CD4-positive, alpha-beta memory T cell (primary cell): ENCODE results near the gene CEP43. TPM values are rescaled to one million over a fixed set of nuclear protein-coding genes. Genes with fewer than 3 reads are reported as not detected.

Experiments used
- CTCF ChIA-PET: fragments of 350-600 bp; sonication (Branson Sonifier 250); formaldehyde crosslinking; loops from one replicate; lab custom pipeline; 2021; ENCODE audit warnings: inconsistent platforms; ENCODE audit not compliant: partially characterized antibody; lab: Charles Lee
- POLR2A ChIA-PET: fragments of 350-600 bp; sonication (Branson Sonifier 250); formaldehyde crosslinking; loops from one replicate; lab custom pipeline; 2021; ENCODE audit not compliant: partially characterized antibody; lab: Charles Lee
- DNase-seq, 5 donors: peaks; one replicate each; pipeline versions ENCODE4 v3.0.0 to v3.0.0-alpha.2; 2020 to 2022; ENCODE audit warnings: mixed read lengths in 1 of 5
- H3K27ac ChIP-seq: one replicate; pipeline ENCODE4 v1.7.0; 2013; ENCODE audit warnings: low read depth, low read length
- H3K27me3 ChIP-seq: 2 replicates; pipeline ENCODE4 v1.7.0; 2013; ENCODE audit warnings: mild to moderate bottlenecking, low read length, moderate library complexity; ENCODE audit not compliant: insufficient read depth
- H3K36me3 ChIP-seq: 2 replicates; pipeline ENCODE4 v1.7.0; 2013; ENCODE audit warnings: mild to moderate bottlenecking, low read length, moderate library complexity; ENCODE audit not compliant: insufficient read depth
- H3K4me1 ChIP-seq: 2 replicates; pipeline ENCODE4 v1.7.0; 2013; ENCODE audit warnings: mild to moderate bottlenecking, low read length, moderate library complexity; ENCODE audit not compliant: insufficient read depth
- H3K4me3 ChIP-seq, 2 donors: one replicate each; pipeline ENCODE4 v1.7.0; 2013; ENCODE audit warnings: low read length in 2 of 2, mild to moderate bottlenecking in 1 of 2
- H3K9me3 ChIP-seq, 2 donors: one replicate each; pipeline ENCODE4 v1.7.0; 2013; ENCODE audit warnings: low read length in 2 of 2, control low read depth in 1 of 2; ENCODE audit not compliant: control insufficient read depth in 1 of 2
- H3K27ac Mint-ChIP-seq, 7 donors: one replicate each; pipeline ENCODE4 v1.8.0; 2020 to 2021; ENCODE audit warnings: mixed read lengths in 7 of 7, mild to moderate bottlenecking in 6 of 7, inconsistent platforms in 3 of 7, moderate library complexity in 3 of 7
- H3K27me3 Mint-ChIP-seq, 2 donors: one replicate each; pipeline ENCODE4 v1.8.0; 2020 to 2021; ENCODE audit warnings: mixed read lengths in 2 of 2
- H3K36me3 Mint-ChIP-seq, 2 donors: one replicate each; pipeline ENCODE4 v1.8.0; 2020 to 2021; ENCODE audit warnings: mixed read lengths in 2 of 2, inconsistent platforms in 1 of 2, mild to moderate bottlenecking in 1 of 2
- H3K4me1 Mint-ChIP-seq, 4 donors: one replicate each; pipeline ENCODE4 v1.8.0; 2020 to 2021; ENCODE audit warnings: mixed read lengths in 4 of 4, mild to moderate bottlenecking in 1 of 4
- H3K4me3 Mint-ChIP-seq, 8 donors: one replicate each; pipeline ENCODE4 v1.8.0; 2020 to 2021; ENCODE audit warnings: mixed read lengths in 8 of 8, mild to moderate bottlenecking in 7 of 8, moderate library complexity in 6 of 8, inconsistent platforms in 3 of 8
- H3K9me3 Mint-ChIP-seq, 8 donors: one replicate each; pipeline ENCODE4 v1.8.0; 2020 to 2021; ENCODE audit warnings: mixed read lengths in 8 of 8, mild to moderate bottlenecking in 5 of 8, inconsistent platforms in 3 of 8, moderate library complexity in 1 of 8
- intact Hi-C: fragments of 100-400 bp; cut with micrococcal nuclease; formaldehyde crosslinking; loops from one replicate; pipeline ENCODE4 v1.15.1; 2023
- polyA plus RNA-seq, 2 donors: library from polyadenylated mRNA; unstranded; fragments of 300-500 nt; fragmentation: Illumina TruSeq; gene quantifications; one replicate each; pipeline ENCODE4 v1.2.3, GENCODE V29; 2021
- total RNA-seq, 2 experiments: library from RNA; stranded (reverse); gene quantifications; one replicate each; pipeline ENCODE4 v1.2.3, GENCODE V29; 2021

The CEP43 gene
- total and polyA plus RNA-seq, 4 experiments from 2014 or later, result 4.1 to 24.9 (median 11.9) TPM

DNA sequence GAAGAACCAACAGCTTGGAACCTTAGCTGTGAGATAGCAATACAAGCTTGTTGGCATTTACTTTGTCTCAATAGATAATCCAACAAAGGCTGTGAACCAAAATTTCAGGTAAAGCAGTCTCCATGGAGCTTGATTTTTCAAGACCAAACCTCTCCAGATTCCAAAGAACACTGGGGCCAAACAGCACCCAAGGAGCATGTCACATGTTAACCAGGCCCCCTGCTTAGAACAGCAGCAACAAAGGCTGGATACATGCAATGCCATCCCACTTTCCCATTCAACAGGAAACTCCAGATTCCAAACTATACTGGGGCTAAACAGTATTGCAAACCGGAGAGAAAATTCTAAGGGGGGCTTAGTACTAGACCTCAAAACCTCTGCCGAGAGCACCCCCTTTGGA, 27.1 kb upstream of the CEP43 start:
- H3K36me3 Mint-ChIP-seq, result peaks cover 2 to 9% of the 10 kb centered on the region in 2 donors
- Histone ChIP-seq H3K4me3 (no peak overlapping the region), H3K27me3 (no peaks in the 10 kb centered on the region), H3K36me3 (no peaks in the 10 kb centered on the region), H3K4me1 (peaks cover 27% of the 10 kb centered on the region), H3K9me3 (no peaks in the 10 kb centered on the region), H3K27ac (no peak overlapping the region)
- ChIA-PET CTCF (interaction anchor here (1.0 to 15.6 kb wide), 5 partner anchors 9 to 197 kb away, joined by 3 to 113 read pairs (median 6); partner anchors contain the start of gene RNASET2), POLR2A (interaction anchor here (1.5 to 17.1 kb wide), 3 partner anchors 12 to 19 kb away, joined by 4 to 263 read pairs (median 21); partner anchors contain the start of gene RNASET2)
- H3K4me1 Mint-ChIP-seq, result peaks cover 13 to 43% (median 24%) of the 10 kb centered on the region in 4 donors
- intact Hi-C loops, result no loop called here
- DNase-seq, result no peak
- H3K27ac Mint-ChIP-seq, result peak overlapping the region in 2 of 7 donors; percentile 42 to 83
- peaks cover 0 to 3% (median 0%) of the 10 kb centered on the region in 8 donors for H3K9me3 Mint-ChIP-seq
- H3K4me3 Mint-ChIP-seq, result peak overlapping the region in 1 of 8 donors; percentile 39
- no peaks in the 10 kb centered on the region for H3K27me3 Mint-ChIP-seq

DNA sequence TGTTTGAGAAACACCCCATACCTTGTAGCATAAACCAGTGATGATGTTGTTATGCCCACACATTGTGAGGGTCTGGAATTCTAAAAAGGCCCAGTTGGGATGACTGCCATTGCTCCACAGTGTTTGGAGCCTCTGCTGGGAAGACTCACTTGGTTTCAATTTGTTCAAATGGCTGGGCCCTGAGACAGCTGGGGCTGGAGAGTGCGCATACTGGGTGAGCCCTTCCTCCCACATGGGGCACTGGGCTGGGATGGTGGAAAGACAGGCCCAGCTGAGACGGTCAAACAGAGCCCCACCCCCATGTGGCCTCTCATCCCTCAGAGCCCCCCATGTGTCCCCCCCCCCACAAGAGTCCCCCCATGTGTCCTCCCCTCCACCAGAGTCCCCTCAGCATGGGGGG, 22.6 kb upstream of the CEP43 start:
- intact Hi-C loops, result no loop called here
- peaks cover 0 to 24% (median 7%) of the 10 kb centered on the region in 4 donors for H3K4me1 Mint-ChIP-seq
- no peak overlapping the region for H3K27ac Mint-ChIP-seq

DNA sequence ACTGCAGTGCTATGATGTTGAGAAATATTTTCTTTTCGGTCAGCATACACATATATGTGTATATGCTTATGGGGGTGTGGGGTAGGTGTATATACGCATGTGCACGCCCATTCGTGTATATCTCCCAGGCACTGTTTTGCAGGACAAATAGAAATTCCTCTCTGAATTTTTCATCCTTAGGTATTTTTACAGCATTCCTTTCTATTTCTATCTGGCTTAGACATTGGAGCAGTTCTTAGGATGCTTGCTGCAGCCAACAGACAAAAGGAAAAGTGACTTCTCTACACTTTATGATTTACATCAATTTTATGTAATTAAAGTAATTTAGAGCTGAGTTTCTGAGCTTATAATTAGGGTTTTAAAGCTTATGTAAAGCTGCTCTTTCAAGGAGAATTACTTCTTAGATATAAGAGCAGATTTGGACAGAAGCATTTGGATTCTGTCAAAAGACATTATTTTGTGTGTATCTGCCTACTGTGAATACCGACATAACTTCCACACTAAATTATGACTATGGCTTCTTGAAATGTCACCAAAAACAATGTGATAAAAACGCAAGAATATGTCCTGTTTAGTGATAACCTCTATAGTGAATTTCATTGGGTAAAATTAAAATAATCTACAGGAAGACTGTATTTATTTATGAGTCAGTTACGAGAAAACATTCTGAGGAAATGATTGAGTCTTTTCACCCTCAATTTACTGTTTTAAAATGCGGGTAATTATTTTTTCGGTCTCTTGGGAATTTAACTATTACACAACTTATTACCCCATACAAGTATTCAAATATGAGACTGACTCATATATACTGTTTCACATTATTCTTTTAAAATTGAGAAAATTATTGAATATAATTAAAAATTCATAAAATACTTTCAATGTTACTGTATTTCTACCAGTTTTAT, 21.3 kb upstream of the CEP43 start:
- DNase-seq, result no peak
- Histone ChIP-seq H3K4me3 (no peak overlapping the region), H3K4me1 (no peaks in the 10 kb centered on the region), H3K9me3 (no peaks in the 10 kb centered on the region), H3K36me3 (no peaks in the 10 kb centered on the region), H3K27me3 (no peaks in the 10 kb centered on the region), H3K27ac (no peak overlapping the region)
- ChIA-PET POLR2A (interaction anchor here (0.7 to 1.6 kb wide), 4 partner anchors 18 to 102 kb away, joined by 4 to 7 read pairs (median 4); partner anchors contain the start of gene RNASET2), CTCF (interaction anchor here (0.8 to 15.6 kb wide), 3 partner anchors 10 to 164 kb away, joined by 3 to 113 read pairs (median 3); partner anchors contain the start of gene RNASET2)
- intact Hi-C loops, result no loop called here
- H3K27me3 Mint-ChIP-seq, result no peaks in the 10 kb centered on the region
- no peaks in the 10 kb centered on the region for H3K9me3 Mint-ChIP-seq
- H3K4me3 Mint-ChIP-seq, result no peak overlapping the region
- peak overlapping the region in 2 of 7 donors; percentile 29 to 43 for H3K27ac Mint-ChIP-seq
- peaks cover 0 to 13% (median 7%) of the 10 kb centered on the region in 4 donors for H3K4me1 Mint-ChIP-seq
- H3K36me3 Mint-ChIP-seq, result peaks cover 10 to 20% of the 10 kb centered on the region in 2 donors

More for the DNA sequence above, 22.6 kb upstream of the CEP43 start:
- H3K9me3 ChIP-seq, result no peaks in the 10 kb centered on the region
- ChIA-PET CTCF (interaction anchor here (15.6 kb wide), 1 partner anchor 12 kb away, joined by 113 read pairs; no protein-coding TSS in a partner anchor), POLR2A (interaction anchor here (1.2 to 1.6 kb wide), 3 partner anchors 16 to 23 kb away, joined by 3 to 7 read pairs (median 5); partner anchors contain the start of gene RNASET2)
- Mint-ChIP-seq H3K4me3 (no peak overlapping the region), H3K27me3 (no peaks in the 10 kb centered on the region), H3K36me3 (peaks cover 6 to 16% of the 10 kb centered on the region in 2 donors), H3K9me3 (no peaks in the 10 kb centered on the region)
- no peaks in the 10 kb centered on the region for H3K36me3 ChIP-seq
- DNase-seq, result no peak
- no peaks in the 10 kb centered on the region for H3K27me3 ChIP-seq
- H3K4me1 ChIP-seq, result no peaks in the 10 kb centered on the region
- no peak overlapping the region for H3K27ac ChIP-seq
- H3K4me3 ChIP-seq, result no peak overlapping the region

DNA sequence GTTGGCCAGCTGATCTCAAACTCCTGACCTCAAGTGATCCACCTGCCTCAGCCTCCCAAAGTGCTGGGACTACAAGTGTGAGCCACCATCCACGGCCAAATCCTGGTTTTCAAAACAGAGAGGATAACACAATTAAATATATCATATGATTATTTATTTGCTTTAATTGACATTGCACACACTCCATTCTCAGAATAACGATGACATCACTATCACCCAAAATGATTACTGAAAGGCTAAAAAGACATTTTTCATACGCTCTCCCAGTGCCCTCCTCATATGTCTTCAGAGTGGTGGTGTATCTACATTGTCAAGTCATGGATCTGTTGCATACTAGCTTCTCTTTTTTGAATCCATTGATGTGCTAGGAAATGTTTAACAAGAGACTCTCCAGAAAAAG, 18.5 kb upstream of the CEP43 start:
- intact Hi-C loops, result no loop called here

DNA sequence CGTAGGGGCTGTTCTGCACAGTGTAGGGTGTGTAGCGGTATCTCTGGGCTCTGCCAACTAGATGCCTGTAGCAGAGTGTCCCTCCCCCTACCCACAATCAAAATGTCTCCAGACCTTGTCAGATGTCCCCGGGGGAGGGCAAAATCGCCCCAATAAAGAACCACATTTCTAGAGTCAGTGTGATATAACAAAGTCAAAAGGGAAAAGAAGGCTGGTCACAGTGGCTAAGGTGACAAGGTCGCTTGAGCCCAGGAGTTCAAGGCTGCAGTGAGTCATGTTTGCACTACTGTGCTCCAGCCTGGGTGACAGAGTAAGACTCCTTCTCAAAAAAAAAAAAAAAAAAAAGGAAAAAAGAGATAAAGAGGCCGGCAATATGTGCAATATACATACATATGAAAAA, 11.7 kb upstream of the CEP43 start:
- Mint-ChIP-seq H3K27ac (peak overlapping the region in 1 of 7 donors; percentile 64), H3K27me3 (no peaks in the 10 kb centered on the region), H3K4me1 (peaks cover 18 to 33% (median 21%) of the 10 kb centered on the region in 4 donors), H3K36me3 (peaks cover 11 to 16% of the 10 kb centered on the region in 2 donors), H3K9me3 (no peaks in the 10 kb centered on the region), H3K4me3 (no peak overlapping the region)
- H3K36me3 ChIP-seq, result no peaks in the 10 kb centered on the region
- intact Hi-C loops, result loop anchor here (5.0 kb wide), 1 partner anchor 125 kb away; no protein-coding TSS in a partner anchor
- H3K27me3 ChIP-seq, result no peaks in the 10 kb centered on the region
- ChIA-PET POLR2A (interaction anchor here (3.1 to 5.6 kb wide), 4 partner anchors 27 to 51 kb away, joined by 25 to 66 read pairs (median 43); partner anchors contain the start of gene RNASET2), CTCF (interaction anchor here (0.9 to 6.8 kb wide), 12 partner anchors 13 to 212 kb away, joined by 3 to 244 read pairs (median 58); partner anchors contain the start of gene RNASET2)
- no peak overlapping the region for H3K4me3 ChIP-seq
- peaks cover 11% of the 10 kb centered on the region for H3K4me1 ChIP-seq
- H3K27ac ChIP-seq, result no peak overlapping the region
- no peaks in the 10 kb centered on the region for H3K9me3 ChIP-seq
- no peak for DNase-seq

More for the DNA sequence above, 18.5 kb upstream of the CEP43 start:
- no peak overlapping the region for H3K4me3 ChIP-seq
- H3K4me3 Mint-ChIP-seq, result no peak overlapping the region
- no peaks in the 10 kb centered on the region for H3K4me1 ChIP-seq
- H3K4me1 Mint-ChIP-seq, result peaks cover 0 to 4% (median 2%) of the 10 kb centered on the region in 4 donors
- H3K9me3 Mint-ChIP-seq, result no peaks in the 10 kb centered on the region
- H3K27ac ChIP-seq, result no peak overlapping the region
- no peaks in the 10 kb centered on the region for H3K9me3 ChIP-seq
- ChIA-PET POLR2A (interaction anchor here (1.0 to 1.7 kb wide), 5 partner anchors 21 to 30 kb away, joined by 3 to 6 read pairs (median 5); partner anchors contain the start of gene RNASET2), CTCF (interaction anchor here (0.8 to 15.6 kb wide), 6 partner anchors 7 to 206 kb away, joined by 3 to 113 read pairs (median 5); no protein-coding TSS in a partner anchor)
- no peaks in the 10 kb centered on the region for H3K27me3 Mint-ChIP-seq
- no peaks in the 10 kb centered on the region for H3K27me3 ChIP-seq
- peak overlapping the region in 1 of 7 donors; percentile 62 for H3K27ac Mint-ChIP-seq
- H3K36me3 Mint-ChIP-seq, result peaks cover 10 to 33% of the 10 kb centered on the region in 2 donors
- no peak for DNase-seq
- no peaks in the 10 kb centered on the region for H3K36me3 ChIP-seq

DNA sequence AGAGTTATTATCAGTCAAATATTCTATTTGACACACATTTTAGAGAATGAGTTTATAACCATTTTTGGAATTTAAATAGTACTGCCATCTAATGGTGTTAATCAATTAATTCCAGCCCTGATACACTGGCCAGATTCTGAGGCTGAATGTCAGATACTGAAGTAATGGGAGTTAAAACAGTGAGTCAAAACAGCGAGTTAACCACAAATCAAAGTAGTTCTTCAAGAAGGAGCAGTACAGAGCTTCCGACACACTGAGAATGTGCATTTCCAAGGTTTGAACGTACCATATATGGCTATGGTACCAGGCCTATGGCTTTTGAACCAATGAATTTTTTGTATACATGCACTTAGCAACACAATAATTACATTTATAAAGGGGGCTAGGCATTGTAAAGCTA, 11.3 kb upstream of the CEP43 start:
- ChIA-PET CTCF (interaction anchor here (0.9 to 6.8 kb wide), 24 partner anchors 11 to 552 kb away, joined by 3 to 244 read pairs (median 10); partner anchors contain the start of genes CCR6, CEP43 and RNASET2), POLR2A (interaction anchor here (0.7 to 5.6 kb wide), 8 partner anchors 12 to 212 kb away, joined by 3 to 66 read pairs (median 18); partner anchors contain the start of genes CEP43 and RNASET2)
- no peaks in the 10 kb centered on the region for H3K9me3 Mint-ChIP-seq
- Histone ChIP-seq H3K9me3 (no peaks in the 10 kb centered on the region), H3K27me3 (no peaks in the 10 kb centered on the region), H3K4me3 (no peak overlapping the region), H3K4me1 (peaks cover 11% of the 10 kb centered on the region), H3K36me3 (no peaks in the 10 kb centered on the region), H3K27ac (no peak overlapping the region)
- peak overlapping the region in 1 of 8 donors; percentile 8 for H3K4me3 Mint-ChIP-seq
- intact Hi-C loops, result loop anchor here (2.0 to 5.0 kb wide), 3 partner anchors 31 to 155 kb away; partner anchors contain the start of gene RNASET2
- peaks cover 7 to 12% of the 10 kb centered on the region in 2 donors for H3K36me3 Mint-ChIP-seq
- H3K27ac Mint-ChIP-seq, result peak overlapping the region in 2 of 7 donors; percentile 5 to 19
- H3K27me3 Mint-ChIP-seq, result no peaks in the 10 kb centered on the region
- no peak for DNase-seq
- H3K4me1 Mint-ChIP-seq, result peaks cover 18 to 33% (median 21%) of the 10 kb centered on the region in 4 donors
